HL-60 (cell line): ENCODE data around the gene GLT1D1.

Source experiments
- GABPA ChIP-seq: IDR thresholded peaks from 2 replicates; pipeline ENCODE4 v1.6.1; 2012; ENCODE audit warnings: low read depth
- POLR2AphosphoS5 ChIP-seq: IDR thresholded peaks from 2 replicates; pipeline ENCODE4 v1.6.1; 2012; ENCODE audit warnings: low read depth
- SPI1 ChIP-seq: IDR thresholded peaks from 2 replicates; pipeline ENCODE4 v1.6.1; 2012; ENCODE audit warnings: low read depth, mild to moderate bottlenecking, borderline replicate concordance
- TF ChIP-seq, protein P1 (sequence below): IDR thresholded peaks from one replicate; pipeline ENCODE4 v1.5.1; 2011; ENCODE audit warnings: low read length, control low read depth, inconsistent platforms; ENCODE audit not compliant: insufficient read depth
- TF ChIP-seq, protein P2 (sequence below): IDR thresholded peaks from 2 replicates; pipeline ENCODE4 v1.6.1; 2012; ENCODE audit warnings: low read depth; ENCODE audit not compliant: insufficient replicate concordance

DNA sequence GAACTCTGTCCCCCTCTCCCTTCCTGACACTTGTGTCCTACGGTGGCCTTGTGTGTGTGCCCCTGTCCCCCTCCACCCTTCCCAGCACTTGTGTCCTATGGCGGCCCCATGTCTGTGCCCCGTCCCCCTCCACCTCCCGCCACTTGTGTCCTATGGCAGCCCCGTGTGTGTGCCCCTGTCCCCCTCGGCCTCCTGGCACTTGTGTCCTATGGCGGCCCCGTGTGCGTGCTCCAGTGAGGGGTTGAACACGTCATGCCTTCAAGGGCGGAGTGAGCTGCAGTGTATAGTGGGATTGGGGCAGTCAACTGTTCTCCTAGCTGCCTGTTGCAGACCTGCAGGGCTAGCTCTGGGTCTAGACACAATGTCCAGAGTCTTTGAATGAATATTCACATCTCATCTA lies 108.7 kb downstream of the GLT1D1 start:
- TF ChIP-seq, protein P1, sequence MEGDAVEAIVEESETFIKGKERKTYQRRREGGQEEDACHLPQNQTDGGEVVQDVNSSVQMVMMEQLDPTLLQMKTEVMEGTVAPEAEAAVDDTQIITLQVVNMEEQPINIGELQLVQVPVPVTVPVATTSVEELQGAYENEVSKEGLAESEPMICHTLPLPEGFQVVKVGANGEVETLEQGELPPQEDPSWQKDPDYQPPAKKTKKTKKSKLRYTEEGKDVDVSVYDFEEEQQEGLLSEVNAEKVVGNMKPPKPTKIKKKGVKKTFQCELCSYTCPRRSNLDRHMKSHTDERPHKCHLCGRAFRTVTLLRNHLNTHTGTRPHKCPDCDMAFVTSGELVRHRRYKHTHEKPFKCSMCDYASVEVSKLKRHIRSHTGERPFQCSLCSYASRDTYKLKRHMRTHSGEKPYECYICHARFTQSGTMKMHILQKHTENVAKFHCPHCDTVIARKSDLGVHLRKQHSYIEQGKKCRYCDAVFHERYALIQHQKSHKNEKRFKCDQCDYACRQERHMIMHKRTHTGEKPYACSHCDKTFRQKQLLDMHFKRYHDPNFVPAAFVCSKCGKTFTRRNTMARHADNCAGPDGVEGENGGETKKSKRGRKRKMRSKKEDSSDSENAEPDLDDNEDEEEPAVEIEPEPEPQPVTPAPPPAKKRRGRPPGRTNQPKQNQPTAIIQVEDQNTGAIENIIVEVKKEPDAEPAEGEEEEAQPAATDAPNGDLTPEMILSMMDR = no peak
- no peak for TF ChIP-seq POLR2AphosphoS5
- TF ChIP-seq, protein P2, sequence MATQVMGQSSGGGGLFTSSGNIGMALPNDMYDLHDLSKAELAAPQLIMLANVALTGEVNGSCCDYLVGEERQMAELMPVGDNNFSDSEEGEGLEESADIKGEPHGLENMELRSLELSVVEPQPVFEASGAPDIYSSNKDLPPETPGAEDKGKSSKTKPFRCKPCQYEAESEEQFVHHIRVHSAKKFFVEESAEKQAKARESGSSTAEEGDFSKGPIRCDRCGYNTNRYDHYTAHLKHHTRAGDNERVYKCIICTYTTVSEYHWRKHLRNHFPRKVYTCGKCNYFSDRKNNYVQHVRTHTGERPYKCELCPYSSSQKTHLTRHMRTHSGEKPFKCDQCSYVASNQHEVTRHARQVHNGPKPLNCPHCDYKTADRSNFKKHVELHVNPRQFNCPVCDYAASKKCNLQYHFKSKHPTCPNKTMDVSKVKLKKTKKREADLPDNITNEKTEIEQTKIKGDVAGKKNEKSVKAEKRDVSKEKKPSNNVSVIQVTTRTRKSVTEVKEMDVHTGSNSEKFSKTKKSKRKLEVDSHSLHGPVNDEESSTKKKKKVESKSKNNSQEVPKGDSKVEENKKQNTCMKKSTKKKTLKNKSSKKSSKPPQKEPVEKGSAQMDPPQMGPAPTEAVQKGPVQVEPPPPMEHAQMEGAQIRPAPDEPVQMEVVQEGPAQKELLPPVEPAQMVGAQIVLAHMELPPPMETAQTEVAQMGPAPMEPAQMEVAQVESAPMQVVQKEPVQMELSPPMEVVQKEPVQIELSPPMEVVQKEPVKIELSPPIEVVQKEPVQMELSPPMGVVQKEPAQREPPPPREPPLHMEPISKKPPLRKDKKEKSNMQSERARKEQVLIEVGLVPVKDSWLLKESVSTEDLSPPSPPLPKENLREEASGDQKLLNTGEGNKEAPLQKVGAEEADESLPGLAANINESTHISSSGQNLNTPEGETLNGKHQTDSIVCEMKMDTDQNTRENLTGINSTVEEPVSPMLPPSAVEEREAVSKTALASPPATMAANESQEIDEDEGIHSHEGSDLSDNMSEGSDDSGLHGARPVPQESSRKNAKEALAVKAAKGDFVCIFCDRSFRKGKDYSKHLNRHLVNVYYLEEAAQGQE = no peak
- no peak for TF ChIP-seq GABPA
- TF ChIP-seq SPI1 = no peak
